ENCODE measurements around the gene BICC1. TPM values are rescaled to one million over a fixed set of nuclear protein-coding genes. Genes with fewer than 3 reads are reported as not detected.

The BICC1 gene
- total and polyA plus RNA-seq, 4 donors, result 0.82 to 6.1 (median 4.5) TPM

GRCh38 chr10:58599927-58600553, 87.4 kb downstream of the BICC1 start:
- no peaks in the 10 kb centered on the region for H3K36me3 ChIP-seq (ENCODE audit: control insufficient read depth in 4 of 4, insufficient read depth in 3 of 4, low read depth in 1 of 4, low read length in 3 of 4)
- H3K9me3 ChIP-seq (ENCODE audit: control insufficient read depth in 4 of 4, low read length in 3 of 4), result no peaks in the 10 kb centered on the region
- no peaks in the 10 kb centered on the region for H3K27me3 ChIP-seq (ENCODE audit: control insufficient read depth in 4 of 4, insufficient read depth in 4 of 4, low read length in 3 of 4)
- no peaks in the 10 kb centered on the region for H3K4me1 ChIP-seq (ENCODE audit: control insufficient read depth in 4 of 4, insufficient read depth in 4 of 4, low read length in 3 of 4)
- H3K27ac ChIP-seq (ENCODE audit: low read depth in 1 of 2, low read length in 2 of 2), result no peak overlapping the region
- no peak overlapping the region for H3K4me3 ChIP-seq (ENCODE audit: low read depth in 1 of 3, low read length in 3 of 3)
- WGBS, result 90% methylated on average over 7 of the region's 7 CpGs
- no peak for DNase-seq (ENCODE audit: low spot score)
- no peak overlapping the region for H3K9ac ChIP-seq (ENCODE audit: low read depth in 1 of 2, low read length in 2 of 2)
- TF ChIP-seq, protein P1, sequence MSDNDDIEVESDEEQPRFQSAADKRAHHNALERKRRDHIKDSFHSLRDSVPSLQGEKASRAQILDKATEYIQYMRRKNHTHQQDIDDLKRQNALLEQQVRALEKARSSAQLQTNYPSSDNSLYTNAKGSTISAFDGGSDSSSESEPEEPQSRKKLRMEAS (IDR thresholded peaks at IDR 0.05), result no peak
- TF ChIP-seq RAD21 (IDR thresholded peaks at IDR 0.05), result no peak

- Histone ChIP-seq H3K9me3 (ENCODE audit: control insufficient read depth in 4 of 4, low read length in 3 of 4) (no peaks in the 10 kb centered on the region), H3K27me3 (ENCODE audit: control insufficient read depth in 4 of 4, insufficient read depth in 4 of 4, low read length in 3 of 4) (no peaks in the 10 kb centered on the region), H3K4me1 (ENCODE audit: control insufficient read depth in 4 of 4, insufficient read depth in 4 of 4, low read length in 3 of 4) (no peaks in the 10 kb centered on the region), H3K4me3 (ENCODE audit: low read depth in 1 of 3, low read length in 3 of 3) (no peak overlapping the region), H3K36me3 (ENCODE audit: control insufficient read depth in 4 of 4, insufficient read depth in 3 of 4, low read depth in 1 of 4, low read length in 3 of 4) (no peaks in the 10 kb centered on the region), H3K27ac (ENCODE audit: low read depth in 1 of 2, low read length in 2 of 2) (no peak overlapping the region), H3K9ac (ENCODE audit: low read depth in 1 of 2, low read length in 2 of 2) (no peak overlapping the region)
- TF ChIP-seq SP1 (IDR thresholded peaks at IDR 0.05) (no peak), FOXA1 (IDR thresholded peaks at IDR 0.05) (no peak), JUND (IDR thresholded peaks at IDR 0.05) (no peak), HNF4A (conservative IDR thresholded peaks at IDR 0.05) (no peak), HNF4G (IDR thresholded peaks at IDR 0.05) (no peak), GABPA (IDR thresholded peaks at IDR 0.05 in 1 of 2, conservative IDR thresholded peaks at IDR 0.05 in 1 of 2) (no peak), FOXA2 (IDR thresholded peaks at IDR 0.05) (no peak), YY1 (IDR thresholded peaks at IDR 0.05) (no peak), CTCF (IDR thresholded peaks at IDR 0.05; ENCODE audit: low read depth, low read length, missing input control) (no peak), ZBTB33 (IDR thresholded peaks at IDR 0.05) (no peak), RXRA (IDR thresholded peaks at IDR 0.05) (no peak)
- TF ChIP-seq, protein P1 (IDR thresholded peaks at IDR 0.05), result no peak
- DNase-seq (ENCODE audit: low spot score), result no peak
- WGBS, result 71% methylated on average over 4 of the region's 4 CpGs
Measured at GRCh38 chr10:58608351-58608750, 95.7 kb downstream of the BICC1 start.

- 90% methylated on average over 1 of the region's 1 CpG for WGBS
- H3K4me3 ChIP-seq (ENCODE audit: low read depth in 1 of 3, low read length in 3 of 3), result no peak overlapping the region
- no peak for DNase-seq (ENCODE audit: low spot score)
- H3K9me3 ChIP-seq (ENCODE audit: control insufficient read depth in 4 of 4, low read length in 3 of 4), result no peaks in the 10 kb centered on the region
- H3K4me1 ChIP-seq (ENCODE audit: control insufficient read depth in 4 of 4, insufficient read depth in 4 of 4, low read length in 3 of 4), result no peaks in the 10 kb centered on the region
- no peaks in the 10 kb centered on the region for H3K36me3 ChIP-seq (ENCODE audit: control insufficient read depth in 4 of 4, insufficient read depth in 3 of 4, low read depth in 1 of 4, low read length in 3 of 4)
- no peak overlapping the region for H3K9ac ChIP-seq (ENCODE audit: low read depth in 1 of 2, low read length in 2 of 2)
- no peak overlapping the region for H3K27ac ChIP-seq (ENCODE audit: low read depth in 1 of 2, low read length in 2 of 2)
- no peaks in the 10 kb centered on the region for H3K27me3 ChIP-seq (ENCODE audit: control insufficient read depth in 4 of 4, insufficient read depth in 4 of 4, low read length in 3 of 4)
- TF ChIP-seq FOXA1 (IDR thresholded peaks at IDR 0.05) (no peak), YY1 (IDR thresholded peaks at IDR 0.05) (no peak), ATF3 (IDR thresholded peaks at IDR 0.05) (no peak), EGR1 (IDR thresholded peaks at IDR 0.05; ENCODE audit: low read depth in 2 of 2) (no peak), TAF1 (conservative IDR thresholded peaks at IDR 0.05) (no peak), HNF4G (IDR thresholded peaks at IDR 0.05) (no peak), SP1 (IDR thresholded peaks at IDR 0.05) (no peak), RAD21 (IDR thresholded peaks at IDR 0.05) (no peak), NR2F2 (IDR thresholded peaks at IDR 0.05) (no peak), REST (IDR thresholded peaks at IDR 0.05) (no peak)
Measured at GRCh38 chr10:58608826-58609531, 96.3 kb downstream of the BICC1 start.

Measured in liver (tissue), 9 donors.